Upper lobe of left lung (tissue), 6 donors: Measurements from ENCODE around the gene SOHLH2. TPM values are rescaled to one million over a fixed set of nuclear protein-coding genes. Genes with fewer than 3 reads are reported as not detected.

Experiments
- ATAC-seq, 2 donors: fragments of 200-7000 bp; cut with Tn5 transposase; one replicate each; pipeline ENCODE4 v1.9.1; 2022; ENCODE audit warnings: mild to moderate bottlenecking in 2 of 2, moderate library complexity in 2 of 2; ENCODE audit not compliant: low FRiP score in 2 of 2
- DNase-seq, 2 donors: peaks; one replicate each; pipeline ENCODE4 v3.0.0-alpha.2; 2019 to 2020
- H3K27ac ChIP-seq, 4 donors: fragments of 200-600 bp; sonication (generic); one replicate each; pipeline ENCODE4 v1.5.1; 2016 to 2019
- H3K27me3 ChIP-seq, 4 donors: fragments of 200-600 bp; sonication (generic); one replicate each; pipeline ENCODE4 v1.5.1; 2017 to 2019
- H3K36me3 ChIP-seq, 4 donors: fragments of 200-600 bp; sonication (generic); one replicate each; pipeline ENCODE4 v1.5.1; 2016 to 2019
- H3K4me1 ChIP-seq, 4 donors: fragments of 200-600 bp; sonication (generic); one replicate each; pipeline ENCODE4 v1.5.1; 2018 to 2019
- H3K4me3 ChIP-seq, 4 donors: fragments of 200-600 bp; sonication (generic); one replicate each; pipeline ENCODE4 v1.5.1; 2017 to 2019; ENCODE audit warnings: mild to moderate bottlenecking in 2 of 4, moderate library complexity in 1 of 4
- H3K9me3 ChIP-seq, 4 donors: fragments of 200-600 bp; sonication (generic); one replicate each; pipeline ENCODE4 v1.5.1; 2018 to 2019
- CTCF ChIP-seq, 6 experiments: fragments of 450-650 bp in 4 of 6; fragments of 200-600 bp in 2 of 6; sonication (generic) in 2 of 6; IDR thresholded peaks; one replicate each; pipeline ENCODE4 v1.5.1; 2016 to 2019; ENCODE audit warnings: antibody characterized with exemption in 6 of 6
- EP300 ChIP-seq, 4 donors: sonication (generic); formaldehyde crosslinking; IDR thresholded peaks; one replicate each; pipeline ENCODE4 v1.5.1; 2017; ENCODE audit warnings: antibody characterized with exemption in 4 of 4, control low read depth in 2 of 4
- POLR2A ChIP-seq, 4 donors: fragments of 450-650 bp; IDR thresholded peaks; one replicate each; pipeline ENCODE4 v1.5.1; 2016 to 2017; ENCODE audit warnings: antibody characterized with exemption in 4 of 4, mild to moderate bottlenecking in 2 of 4
- POLR2AphosphoS5 ChIP-seq, 2 donors: sonication (generic); formaldehyde crosslinking; IDR thresholded peaks; one replicate each; pipeline ENCODE4 v1.5.1; 2017; ENCODE audit warnings: antibody characterized with exemption in 2 of 2
- WGBS, 2 donors: methylation state at CpG; one replicate each; pipeline ENCODE4 v1.1.5; 2017 to 2018; 5-methylcytosine and 5-hydroxymethylcytosine counted together
- total RNA-seq, 6 donors: library from RNA; depleted of rRNA in 4 of 6; stranded (reverse); fragments of >200 nt in 4 of 6; gene quantifications; one replicate each; pipeline versions ENCODE4 v1.1.0 to v1.2.1, GENCODE V29; 2016 to 2021
- donor health status: DM: no; HTN: no; CAD: no; lungs with moderate emphysema.
- donor health status: DM: no; HTN: yes; CAD: no; lungs with severe emphysema.

SOHLH2 gene
- total RNA-seq = under 1 TPM in 1 of 6 donors, not detected in 5; 0.11 TPM

DNA sequence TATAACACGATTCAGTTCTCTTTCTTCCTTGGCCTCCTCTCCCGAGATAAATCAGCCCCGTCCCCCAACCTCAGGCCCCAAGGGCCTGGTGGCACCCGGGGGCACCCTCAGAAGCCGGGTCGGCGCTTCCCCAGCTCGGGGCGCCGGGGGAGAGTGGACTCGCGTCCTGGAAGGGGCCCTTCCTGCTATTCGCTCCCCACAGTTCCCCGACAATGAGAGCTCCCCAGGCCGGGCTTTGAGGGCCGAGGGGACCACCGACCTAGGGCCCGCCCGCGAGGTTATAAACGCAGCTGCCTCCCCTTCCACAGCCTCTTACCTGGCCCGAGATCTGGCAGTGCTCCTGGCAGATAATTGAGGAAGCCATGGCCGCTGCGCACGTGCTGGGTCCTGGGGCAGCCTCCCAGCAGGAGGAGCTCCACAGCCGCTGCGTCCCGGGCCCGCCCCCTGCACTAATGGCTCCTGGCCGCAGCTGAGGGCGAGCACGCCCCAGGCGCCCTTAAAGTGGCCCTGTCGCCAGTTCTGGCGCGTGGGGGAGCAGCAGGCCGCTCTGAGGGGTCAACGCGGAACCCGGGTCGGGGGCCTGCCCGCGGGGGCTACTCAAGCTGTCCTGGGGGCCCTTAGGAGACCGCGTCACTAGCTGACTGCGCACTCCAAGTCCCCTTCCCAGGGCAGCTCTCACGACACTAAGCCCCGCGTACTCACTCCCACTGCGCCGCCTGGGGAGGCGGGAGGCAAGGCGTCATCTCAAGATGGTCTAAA, at the start of gene SOHLH2:
Gene SOHLH2, minus strand, starts transcription at position 394 of the 759 bp plus-strand sequence. Its CDS starts 30 bp downstream, at position 364.
- Histone ChIP-seq H3K4me3 (no peak within 1 kb of the TSS), H3K27me3 (no peaks in the 10 kb centered on the region), H3K27ac (no peak within 1 kb of the TSS), H3K9me3 (peaks cover 0 to 6% (median 0%) of the 10 kb centered on the region in 4 donors), H3K4me1 (no peaks in the 10 kb centered on the region), H3K36me3 (no peaks in the 10 kb centered on the region)
- peak in 1 of 2 donors; percentile 78 for DNase-seq
- peak in 1 of 2 donors; percentile 31 for ATAC-seq
- WGBS, 2 donors = 91 to 92% methylated on average over 20 to 53 of the region's 53 CpGs
- TF ChIP-seq POLR2AphosphoS5 (IDR thresholded peaks at IDR 0.05) = no peak
- no peak for TF ChIP-seq CTCF (IDR thresholded peaks at IDR 0.05)
- TF ChIP-seq POLR2A (IDR thresholded peaks at IDR 0.05) = no peak
- no peak for TF ChIP-seq EP300 (IDR thresholded peaks at IDR 0.05)

DNA sequence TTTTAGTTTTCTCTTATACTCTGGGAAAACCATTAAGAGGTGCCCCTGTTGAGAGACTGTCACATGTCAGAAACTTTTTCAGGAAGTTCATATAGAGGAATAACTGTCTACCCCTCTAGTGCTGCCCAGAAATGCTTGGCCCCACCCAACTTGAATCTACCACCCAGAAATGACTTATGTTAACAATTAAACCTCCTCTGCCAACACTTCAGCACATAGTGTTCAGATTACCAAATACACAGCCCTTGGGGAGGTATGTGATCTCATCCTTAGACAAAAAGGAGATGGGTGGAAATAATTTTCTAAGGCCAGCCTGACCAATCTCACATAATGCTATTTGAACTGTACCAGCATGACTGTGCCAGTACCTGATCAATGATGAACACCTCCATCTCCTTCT, 47.6 kb upstream of the SOHLH2 start:
- Histone ChIP-seq H3K36me3 (no peaks in the 10 kb centered on the region), H3K27ac (no peak overlapping the region), H3K4me1 (peaks cover 0 to 9% (median 0%) of the 10 kb centered on the region in 4 donors), H3K9me3 (no peaks in the 10 kb centered on the region), H3K4me3 (no peak overlapping the region), H3K27me3 (no peaks in the 10 kb centered on the region)
- DNase-seq = no peak
- peak in 1 of 2 donors; percentile 79 for ATAC-seq
- TF ChIP-seq CTCF (IDR thresholded peaks at IDR 0.05) = no peak
- TF ChIP-seq POLR2AphosphoS5 (IDR thresholded peaks at IDR 0.05) = no peak
- TF ChIP-seq EP300 (IDR thresholded peaks at IDR 0.05) = no peak
- no peak for TF ChIP-seq POLR2A (IDR thresholded peaks at IDR 0.05)

DNA sequence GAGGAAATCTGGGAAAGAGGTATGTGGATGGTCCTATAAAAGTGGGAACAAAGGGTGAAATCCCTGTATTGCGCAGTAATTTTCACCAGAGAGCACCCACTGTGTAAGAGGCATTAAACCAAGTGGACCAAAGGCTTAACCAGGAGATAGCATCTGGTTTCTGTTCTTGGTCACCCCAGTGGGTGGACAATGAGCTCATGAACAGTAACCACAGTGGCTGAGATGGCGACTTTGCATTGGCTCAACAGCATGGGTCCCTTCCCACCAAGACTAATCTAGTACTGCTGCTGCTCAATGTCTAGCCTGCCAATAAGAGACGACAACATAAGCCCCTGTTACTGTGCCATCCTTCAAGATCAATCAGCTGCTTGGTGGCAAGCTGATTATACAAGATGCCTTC, 46.7 kb upstream of the SOHLH2 start:
- 77 to 82% methylated on average over 3 of the region's 3 CpGs for WGBS, 2 donors
- no peaks in the 10 kb centered on the region for H3K36me3 ChIP-seq
- no peak for ATAC-seq

GRCh38 chr13:36259361-36260137, 45.2 kb upstream of the SOHLH2 start:
- H3K27ac ChIP-seq = no peak overlapping the region
- no peaks in the 10 kb centered on the region for H3K9me3 ChIP-seq
- no peaks in the 10 kb centered on the region for H3K27me3 ChIP-seq
- no peak overlapping the region for H3K4me3 ChIP-seq
- peaks cover 0 to 9% (median 0%) of the 10 kb centered on the region in 4 donors for H3K4me1 ChIP-seq
- 81 to 96% methylated on average over 4 to 8 of the region's 8 CpGs for WGBS, 2 donors
- TF ChIP-seq EP300 (IDR thresholded peaks at IDR 0.05) (no peak), POLR2AphosphoS5 (IDR thresholded peaks at IDR 0.05) (no peak), CTCF (IDR thresholded peaks at IDR 0.05) (no peak), POLR2A (IDR thresholded peaks at IDR 0.05) (no peak)
- H3K36me3 ChIP-seq = no peaks in the 10 kb centered on the region
- ATAC-seq (no peak), DNase-seq (peak in 1 of 2 donors; percentile 35)

More for the DNA sequence above, 46.7 kb upstream of the SOHLH2 start:
- TF ChIP-seq EP300 (IDR thresholded peaks at IDR 0.05) (no peak), CTCF (IDR thresholded peaks at IDR 0.05) (no peak), POLR2A (IDR thresholded peaks at IDR 0.05) (no peak), POLR2AphosphoS5 (IDR thresholded peaks at IDR 0.05) (no peak)
- Histone ChIP-seq H3K4me3 (no peak overlapping the region), H3K4me1 (peaks cover 0 to 9% (median 0%) of the 10 kb centered on the region in 4 donors), H3K27ac (no peak overlapping the region), H3K9me3 (no peaks in the 10 kb centered on the region), H3K27me3 (no peaks in the 10 kb centered on the region)
- no peak for DNase-seq
